ENCODE measurements around the gene OVAAL.

The OVAAL gene

GRCh38 chr1:180610556-180611015, 51.8 kb downstream of the OVAAL start:
- DNase-seq (ENCODE audit: low read depth), result no peak
- no peak for TF ChIP-seq CTCF (conservative IDR thresholded peaks at IDR 0.05; ENCODE audit: control insufficient read depth, insufficient read depth, low read depth, low read length)
- no peak overlapping the region for H3K4me3 ChIP-seq (ENCODE audit: control insufficient read depth, low read depth, low read length)

GRCh38 chr1:180611016-180611930, 52.5 kb downstream of the OVAAL start:
- peak; percentile 59 for DNase-seq (ENCODE audit: low read depth)
- no peak for TF ChIP-seq CTCF (conservative IDR thresholded peaks at IDR 0.05; ENCODE audit: control insufficient read depth, insufficient read depth, low read depth, low read length)
- H3K4me3 ChIP-seq (ENCODE audit: control insufficient read depth, low read depth, low read length), result no peak overlapping the region

- TF ChIP-seq CTCF (conservative IDR thresholded peaks at IDR 0.05; ENCODE audit: control insufficient read depth, insufficient read depth, low read depth, low read length), result no peak
- no peak overlapping the region for H3K4me3 ChIP-seq (ENCODE audit: control insufficient read depth, low read depth, low read length)
- no peak for DNase-seq (ENCODE audit: low read depth)
Observed at GRCh38 chr1:180612632-180613031, 53.9 kb downstream of the OVAAL start.

GRCh38 chr1:180614730-180615129, 56.0 kb downstream of the OVAAL start:
- no peak overlapping the region for H3K4me3 ChIP-seq (ENCODE audit: control insufficient read depth, low read depth, low read length)
- no peak for TF ChIP-seq CTCF (conservative IDR thresholded peaks at IDR 0.05; ENCODE audit: control insufficient read depth, insufficient read depth, low read depth, low read length)
- no peak for DNase-seq (ENCODE audit: low read depth)

- no peak for DNase-seq (ENCODE audit: low read depth)
- TF ChIP-seq CTCF (conservative IDR thresholded peaks at IDR 0.05; ENCODE audit: control insufficient read depth, insufficient read depth, low read depth, low read length), result no peak
Observed at GRCh38 chr1:180615493-180616290, 56.9 kb downstream of the OVAAL start.

More at GRCh38 chr1:180615493-180616290, 56.9 kb downstream of the OVAAL start:
- H3K4me3 ChIP-seq (ENCODE audit: control insufficient read depth, low read depth, low read length), result no peak overlapping the region

All from fibroblast of mammary gland (primary cell).